Activated naive CD4-positive, alpha-beta T cell treated with anti-CD3 and anti-CD28 coated beads for 36 hours (primary cell): Measurements from ENCODE around the gene C11orf21. TPM values are rescaled to one million over a fixed set of nuclear protein-coding genes. Genes with fewer than 3 reads are reported as not detected.

Experiments
- CTCF ChIA-PET: fragments of 350-600 bp; sonication (Branson Sonifier 250); formaldehyde crosslinking; loops from one replicate; lab custom pipeline; 2021; ENCODE audit warnings: antibody characterized with exemption; lab: Charles Lee
- DNase-seq: peaks from one replicate; pipeline ENCODE4 v3.0.0-alpha.2; 2020
- H3K27ac Mint-ChIP-seq: one replicate; pipeline ENCODE4 v1.8.0; 2021; ENCODE audit warnings: mild to moderate bottlenecking, mixed read lengths
- H3K27me3 Mint-ChIP-seq: one replicate; pipeline ENCODE4 v1.8.0; 2021; ENCODE audit warnings: low read depth, mixed read lengths
- H3K36me3 Mint-ChIP-seq: one replicate; pipeline ENCODE4 v1.8.0; 2021; ENCODE audit warnings: low read depth, mixed read lengths
- H3K4me1 Mint-ChIP-seq: one replicate; pipeline ENCODE4 v1.8.0; 2021; ENCODE audit warnings: low read depth, mixed read lengths
- H3K4me3 Mint-ChIP-seq: one replicate; pipeline ENCODE4 v1.8.0; 2021; ENCODE audit warnings: mild to moderate bottlenecking, moderate library complexity, mixed read lengths
- H3K9me3 Mint-ChIP-seq: one replicate; pipeline ENCODE4 v1.8.0; 2021; ENCODE audit warnings: mixed read lengths
- intact Hi-C: fragments of 100-400 bp; cut with micrococcal nuclease; formaldehyde crosslinking; loops from one replicate; pipeline ENCODE4 v1.15.1; 2023
- total RNA-seq, 2 experiments: library from RNA; stranded (reverse); gene quantifications; one replicate each; pipeline ENCODE4 v1.2.3, GENCODE V29; 2021

C11orf21 gene
- total RNA-seq, 2 experiments from 2014 or later = 6.1 to 6.6 TPM

DNA sequence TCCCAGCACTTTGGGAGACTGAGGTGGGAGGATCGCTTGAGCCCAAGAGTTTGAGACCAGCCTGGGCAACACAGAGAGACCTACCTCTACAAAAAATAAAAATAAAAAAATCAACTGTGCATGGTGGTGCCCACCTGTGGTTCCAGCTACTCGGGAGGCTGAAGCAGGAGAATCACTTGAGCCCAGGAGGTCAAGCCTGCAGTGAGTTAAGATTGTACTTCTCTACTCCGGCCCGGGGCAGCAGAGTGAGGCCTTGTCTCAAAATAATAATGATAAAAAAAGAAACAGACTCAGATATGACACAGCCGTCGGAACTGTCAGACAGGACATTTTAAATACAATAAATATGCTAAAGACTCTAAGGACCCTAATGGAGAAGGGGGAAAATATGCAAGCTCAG, 49.7 kb downstream of the C11orf21 start:
- Mint-ChIP-seq H3K4me1 (no peaks in the 10 kb centered on the region), H3K27ac (no peak overlapping the region), H3K4me3 (no peak overlapping the region), H3K36me3 (no peaks in the 10 kb centered on the region), H3K27me3 (no peaks in the 10 kb centered on the region), H3K9me3 (peaks cover 2% of the 10 kb centered on the region)
- CTCF ChIA-PET = no interaction called here
- intact Hi-C loops = no loop called here
- DNase-seq = no peak

DNA sequence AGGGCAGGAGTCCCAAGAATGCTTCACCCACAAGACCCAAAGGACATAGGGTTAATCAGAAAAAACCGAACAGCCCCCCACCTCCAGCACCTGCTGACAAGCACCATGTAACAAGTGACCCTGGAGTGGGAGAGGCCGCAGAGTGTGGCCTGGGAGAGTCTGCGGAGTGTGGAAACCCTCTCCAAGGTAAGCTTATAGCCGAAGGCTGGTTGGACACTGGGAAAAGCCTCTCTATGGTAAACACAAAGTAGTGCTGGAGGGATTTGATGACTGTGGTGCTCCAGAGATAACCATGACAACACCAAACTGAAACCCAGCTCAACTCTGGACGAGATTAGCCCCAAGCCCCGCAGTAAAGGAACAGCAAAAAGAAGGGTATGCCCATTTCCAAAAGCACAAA, 50.6 kb downstream of the C11orf21 start:
- no peaks in the 10 kb centered on the region for H3K36me3 Mint-ChIP-seq
- no peak for DNase-seq
- no peak overlapping the region for H3K27ac Mint-ChIP-seq
- H3K27me3 Mint-ChIP-seq = no peaks in the 10 kb centered on the region
- H3K4me1 Mint-ChIP-seq = no peaks in the 10 kb centered on the region
- intact Hi-C loops = no loop called here
- H3K4me3 Mint-ChIP-seq = no peak overlapping the region
- CTCF ChIA-PET = no interaction called here
- H3K9me3 Mint-ChIP-seq = peaks cover 2% of the 10 kb centered on the region

DNA sequence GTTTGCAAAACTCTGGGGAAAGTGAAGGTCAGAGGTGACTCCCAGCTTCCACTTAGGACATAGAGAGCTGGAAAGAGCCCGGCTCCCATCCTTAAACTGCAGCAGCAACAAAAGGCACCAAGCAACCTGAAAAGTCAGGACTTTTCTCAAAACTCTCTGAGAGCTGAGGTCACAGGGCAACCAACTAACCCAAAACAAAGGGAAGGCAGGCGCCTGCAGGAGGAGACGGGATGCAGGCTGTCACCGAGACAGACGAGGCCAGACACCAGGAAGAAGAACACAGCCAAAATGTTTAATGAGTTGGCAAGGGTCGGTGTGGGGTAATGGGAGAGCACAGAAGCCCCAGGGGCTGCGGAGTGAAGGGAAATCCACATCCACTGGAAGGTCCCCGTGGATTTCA, 51.2 kb downstream of the C11orf21 start:
- DNase-seq = no peak
- H3K27ac Mint-ChIP-seq = no peak overlapping the region

DNA sequence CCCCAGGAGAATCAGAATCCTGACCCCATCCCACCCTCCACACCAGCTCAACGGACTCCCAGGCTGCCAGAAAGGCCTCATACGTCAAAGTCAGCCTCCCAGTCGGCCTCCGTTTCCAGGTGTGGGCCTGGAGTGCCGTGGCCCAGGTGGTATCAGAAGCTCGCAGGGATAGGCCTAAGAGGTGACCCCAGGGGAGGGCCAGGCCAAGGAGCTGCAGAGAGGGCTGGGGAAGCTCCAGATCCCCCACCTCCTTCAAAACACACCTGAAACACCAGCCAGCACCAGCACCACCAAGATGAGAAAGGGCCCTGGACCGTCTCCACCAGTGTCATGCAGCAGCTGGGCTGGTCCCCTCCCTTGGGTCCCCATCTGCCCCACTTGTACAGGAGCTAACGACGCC, 51.7 kb downstream of the C11orf21 start:
- DNase-seq = no peak
- intact Hi-C loops = no loop called here
- Mint-ChIP-seq H3K4me1 (no peaks in the 10 kb centered on the region), H3K27ac (no peak overlapping the region), H3K27me3 (no peaks in the 10 kb centered on the region), H3K4me3 (no peak overlapping the region), H3K9me3 (peaks cover 2% of the 10 kb centered on the region), H3K36me3 (no peaks in the 10 kb centered on the region)
- CTCF ChIA-PET = no interaction called here

More for the DNA sequence above, 51.2 kb downstream of the C11orf21 start:
- CTCF ChIA-PET = no interaction called here
- no peaks in the 10 kb centered on the region for H3K4me1 Mint-ChIP-seq
- intact Hi-C loops = no loop called here
- H3K27me3 Mint-ChIP-seq = no peaks in the 10 kb centered on the region
- no peak overlapping the region for H3K4me3 Mint-ChIP-seq
- H3K36me3 Mint-ChIP-seq = no peaks in the 10 kb centered on the region
- peaks cover 2% of the 10 kb centered on the region for H3K9me3 Mint-ChIP-seq

DNA sequence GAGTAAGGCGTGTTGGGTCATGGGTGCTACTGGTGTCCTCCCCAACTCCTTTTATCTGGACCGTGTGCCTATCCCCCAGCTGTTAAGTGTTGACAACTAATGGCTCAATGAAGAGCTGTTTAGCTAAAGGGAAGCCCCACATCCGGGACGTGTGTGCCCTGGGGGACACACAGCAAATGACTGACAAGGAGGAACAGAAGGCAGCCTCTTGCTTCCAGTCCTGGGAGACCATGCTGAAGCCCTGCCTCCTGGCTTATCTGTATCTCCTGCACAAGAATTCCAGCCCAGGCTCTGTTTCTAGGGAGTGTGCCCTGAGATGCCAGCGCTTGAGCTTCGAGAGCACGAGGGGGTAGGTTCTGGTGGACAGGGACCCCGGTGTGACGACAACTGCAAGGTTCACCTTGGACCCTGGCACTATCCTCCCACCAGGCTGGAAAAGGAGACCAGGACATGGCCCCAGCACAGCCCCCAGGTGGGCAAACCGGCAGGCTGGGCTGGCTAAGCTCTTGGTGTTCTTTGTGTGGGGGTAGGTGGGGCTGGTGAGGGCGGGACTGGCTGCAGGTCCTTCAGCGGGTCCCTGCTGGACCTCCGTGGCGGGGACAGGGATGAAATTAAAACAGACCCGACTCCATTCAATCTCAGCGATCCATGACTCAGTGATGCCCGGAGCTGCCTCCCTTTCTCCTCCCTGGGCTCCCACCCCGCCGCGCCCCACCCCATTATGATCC, 52.4 kb downstream of the C11orf21 start:
- DNase-seq = no peak
- intact Hi-C loops = no loop called here
- H3K4me1 Mint-ChIP-seq = no peaks in the 10 kb centered on the region
- no peak overlapping the region for H3K27ac Mint-ChIP-seq
- CTCF ChIA-PET = interaction anchor here (1.0 kb wide), 1 partner anchor 55 kb away, joined by 3 read pairs; no protein-coding TSS in a partner anchor
- H3K36me3 Mint-ChIP-seq = no peaks in the 10 kb centered on the region
- H3K4me3 Mint-ChIP-seq = no peak overlapping the region
- H3K9me3 Mint-ChIP-seq = no peaks in the 10 kb centered on the region
- H3K27me3 Mint-ChIP-seq = no peaks in the 10 kb centered on the region

DNA sequence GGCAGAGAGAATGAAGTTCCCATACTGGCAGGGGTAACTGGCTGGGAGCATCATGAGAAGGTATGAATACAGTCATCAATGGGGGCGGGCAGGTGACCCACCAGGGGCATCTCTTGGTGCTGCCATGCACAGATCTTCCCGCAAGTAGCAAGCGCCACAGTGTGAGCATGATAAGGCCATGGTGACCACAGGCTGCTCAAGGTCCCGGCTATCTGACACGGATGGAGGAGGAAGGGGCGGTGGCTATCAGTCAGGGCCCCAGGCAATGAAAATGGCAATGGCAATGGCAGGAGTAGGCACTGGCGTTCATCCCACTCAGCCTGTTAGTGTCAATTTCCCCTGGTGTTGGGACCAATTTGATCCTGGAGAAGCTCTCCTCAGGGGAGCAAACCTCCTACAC, 53.0 kb downstream of the C11orf21 start:
- DNase-seq = no peak
- Mint-ChIP-seq H3K36me3 (no peaks in the 10 kb centered on the region), H3K4me3 (no peak overlapping the region), H3K27me3 (no peaks in the 10 kb centered on the region), H3K27ac (no peak overlapping the region), H3K4me1 (no peaks in the 10 kb centered on the region), H3K9me3 (no peaks in the 10 kb centered on the region)
- intact Hi-C loops = no loop called here
- CTCF ChIA-PET = interaction anchor here (1.0 kb wide), 1 partner anchor 54 kb away, joined by 3 read pairs; no protein-coding TSS in a partner anchor

DNA sequence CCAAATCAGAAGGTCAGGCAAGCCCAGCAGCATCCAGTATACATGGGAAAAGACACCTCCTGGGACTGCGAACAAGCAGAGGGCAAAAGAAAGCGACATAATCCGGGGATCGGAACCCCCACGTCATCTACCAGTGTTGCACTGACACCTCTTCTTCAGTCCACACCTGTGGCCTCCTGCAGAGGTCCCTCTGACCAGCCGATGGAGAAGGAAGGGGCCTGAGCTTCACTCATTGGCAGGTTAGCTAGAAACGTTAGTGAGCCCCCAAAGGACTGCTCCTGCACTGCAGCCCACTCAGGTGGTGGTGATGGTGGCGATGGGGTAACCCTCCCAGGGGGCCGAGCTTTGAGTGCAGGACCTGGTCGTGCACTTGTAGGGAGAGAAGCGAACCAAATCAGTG, 53.5 kb downstream of the C11orf21 start:
- intact Hi-C loops = no loop called here
- CTCF ChIA-PET = interaction anchor here (1.0 kb wide), 1 partner anchor 53 kb away, joined by 3 read pairs; no protein-coding TSS in a partner anchor
- no peaks in the 10 kb centered on the region for H3K4me1 Mint-ChIP-seq

DNA sequence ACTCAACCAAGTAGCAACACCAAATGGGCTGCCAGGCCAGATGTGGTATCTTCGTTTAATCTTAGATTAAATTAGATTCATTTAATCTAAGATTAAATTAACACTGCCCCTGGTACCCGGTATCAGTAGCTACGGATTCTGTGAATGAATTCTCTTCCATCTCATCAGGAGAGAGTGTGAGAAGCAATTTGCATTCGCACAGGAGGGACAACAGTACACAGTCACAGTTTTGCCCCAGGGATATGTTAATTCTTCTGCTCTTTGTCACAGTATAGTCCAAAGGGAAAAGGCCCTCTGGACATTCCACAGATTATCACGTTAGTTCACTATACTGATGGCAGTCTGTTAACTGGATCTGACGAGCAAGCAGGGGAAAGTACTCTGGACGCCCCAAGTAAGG, 54.2 kb downstream of the C11orf21 start:
- intact Hi-C loops = no loop called here
- no peaks in the 10 kb centered on the region for H3K4me1 Mint-ChIP-seq

More for the DNA sequence above, 53.5 kb downstream of the C11orf21 start:
- Mint-ChIP-seq H3K36me3 (no peaks in the 10 kb centered on the region), H3K4me3 (no peak overlapping the region), H3K27ac (no peak overlapping the region), H3K27me3 (no peaks in the 10 kb centered on the region), H3K9me3 (no peaks in the 10 kb centered on the region)
- DNase-seq = no peak

More for the DNA sequence above, 54.2 kb downstream of the C11orf21 start:
- no peaks in the 10 kb centered on the region for H3K36me3 Mint-ChIP-seq
- DNase-seq = no peak
- CTCF ChIA-PET = no interaction called here
- H3K27ac Mint-ChIP-seq = no peak overlapping the region
- H3K27me3 Mint-ChIP-seq = no peaks in the 10 kb centered on the region
- H3K4me3 Mint-ChIP-seq = no peak overlapping the region
- peaks cover 4% of the 10 kb centered on the region for H3K9me3 Mint-ChIP-seq

Other genes with a start within 250 kb of the C11orf21 start
- under 1 TPM; 0.21 to 0.37 TPM for gene IGF2, start 162.5 kb downstream of the C11orf21 start, total RNA-seq
- not detected for gene INS, start 140.7 kb downstream of the C11orf21 start, total RNA-seq
- not detected for gene TH, start 130.1 kb downstream of the C11orf21 start, total RNA-seq
- gene ASCL2, start 31.3 kb downstream of the C11orf21 start, total RNA-seq = not detected
- gene TSPAN32, start 95 bp upstream of the C11orf21 start, total RNA-seq = 1 to 10 TPM; 5.0 to 5.3 TPM
- 100 to 1,000 TPM; 127 to 128 TPM for gene CD81, start 75.4 kb upstream of the C11orf21 start, total RNA-seq
- 10 to 100 TPM; 41.9 to 42.0 TPM for gene TSSC4, start 98.8 kb upstream of the C11orf21 start, total RNA-seq
- not detected for gene TRPM5, start 142.6 kb upstream of the C11orf21 start, total RNA-seq
- 10 to 100 TPM; 10.6 to 10.8 TPM for gene KCNQ1, start 143.1 kb upstream of the C11orf21 start, total RNA-seq